GM18511 (cell line): ENCODE data around the gene FOXA2.
"Not testable (repeated sequence)": the region's sequence is repeated elsewhere in the genome, so short reads cannot be mapped to it uniquely, and the experiment has no call there.

ENCODE experiments used
- ATAC-seq: cut with Tn5 transposase; IDR thresholded peaks from one replicate; pipeline ENCODE4 v1.9.1; 2021; ENCODE audit warnings: mild to moderate bottlenecking, moderate library complexity; ENCODE audit not compliant: unreplicated experiment

The FOXA2 gene

DNA sequence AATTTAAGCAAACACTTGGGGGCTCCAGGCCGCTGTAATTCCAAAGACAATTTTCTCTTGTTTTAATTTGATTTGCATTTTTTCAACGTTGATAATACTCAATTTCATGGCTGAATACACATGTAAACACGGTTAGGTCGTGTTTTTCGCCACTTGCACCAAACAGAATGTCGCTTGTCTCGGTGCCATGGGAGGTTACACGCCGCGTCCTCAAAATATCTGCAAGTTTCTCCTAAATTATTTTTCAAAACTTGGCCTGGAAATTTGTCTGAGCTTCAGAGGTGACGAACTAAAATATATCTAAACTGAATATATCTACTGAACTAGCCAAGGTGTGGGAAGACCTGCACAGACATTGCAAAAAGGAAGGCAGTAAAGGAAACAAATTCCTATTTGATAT lies 15.0 kb downstream of the FOXA2 start:
- no peak for ATAC-seq

DNA sequence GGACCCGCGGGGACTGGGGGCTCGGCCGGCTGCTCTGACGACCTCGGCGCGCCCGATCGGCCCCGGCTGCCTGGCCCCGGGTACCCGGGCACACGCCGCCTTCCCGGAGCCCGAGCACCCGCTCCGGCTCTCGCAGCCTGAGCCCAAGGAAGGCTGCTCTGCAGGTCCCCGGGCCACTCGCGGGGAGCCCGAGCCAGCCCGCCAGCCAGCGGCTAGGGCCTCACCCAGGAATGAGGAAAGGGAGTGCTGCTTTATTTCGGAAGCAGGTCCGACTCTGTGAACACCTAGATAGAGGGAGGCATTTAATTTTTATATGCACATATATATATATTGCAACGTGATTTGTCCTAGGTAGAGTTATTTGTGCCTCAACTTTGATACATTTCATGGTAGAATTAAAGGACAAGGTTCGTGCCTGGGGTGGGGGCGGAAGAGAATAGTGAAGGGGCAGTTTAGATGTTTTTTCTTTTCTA lies 15.5 kb downstream of the FOXA2 start:
- no peak for ATAC-seq

DNA sequence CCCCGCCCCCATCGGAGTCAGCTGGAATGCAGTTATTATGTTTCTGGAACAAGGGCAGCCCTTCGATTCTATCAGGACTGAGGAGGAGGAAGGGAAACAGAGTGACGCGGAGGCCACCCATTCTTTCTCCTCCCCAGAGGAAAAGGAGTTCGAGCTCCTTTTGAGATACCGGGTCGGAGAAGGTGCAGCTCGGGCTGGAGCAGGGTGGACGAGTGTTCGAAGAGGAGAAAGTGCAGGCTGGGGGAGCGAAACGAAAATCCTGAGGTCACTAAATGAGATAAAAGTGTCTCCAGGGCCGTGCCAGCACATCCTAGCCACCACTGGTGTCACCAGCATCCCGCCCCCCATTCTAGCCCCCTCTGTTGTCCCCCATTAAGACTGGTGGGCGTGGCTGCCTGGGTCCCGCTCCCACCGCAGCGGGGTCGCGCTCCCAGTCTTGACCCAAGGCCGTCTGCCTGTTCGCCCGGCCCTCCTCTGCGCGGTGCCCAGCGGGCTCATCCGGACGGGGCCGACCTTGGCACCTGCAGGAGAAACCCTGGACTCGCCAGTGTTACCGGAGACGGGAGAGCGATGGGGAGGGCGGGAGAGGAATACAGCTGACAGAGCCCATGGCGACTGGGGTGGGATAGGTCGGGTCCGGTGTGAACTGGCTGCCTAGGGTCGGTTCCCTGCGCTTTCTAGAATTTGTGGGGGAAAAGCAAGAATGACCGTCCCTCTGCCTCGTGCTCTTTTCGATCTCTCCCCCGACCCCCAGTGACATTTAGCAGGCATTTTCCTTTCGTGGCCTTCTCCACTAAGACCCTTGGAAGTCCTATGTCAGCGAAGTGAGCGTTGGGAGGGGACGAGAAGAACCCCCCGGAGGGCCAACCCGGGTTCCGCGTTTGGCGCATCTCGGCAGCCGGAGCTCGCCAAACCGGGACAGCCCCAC lies 16.2 kb downstream of the FOXA2 start:
- no peak for ATAC-seq

DNA sequence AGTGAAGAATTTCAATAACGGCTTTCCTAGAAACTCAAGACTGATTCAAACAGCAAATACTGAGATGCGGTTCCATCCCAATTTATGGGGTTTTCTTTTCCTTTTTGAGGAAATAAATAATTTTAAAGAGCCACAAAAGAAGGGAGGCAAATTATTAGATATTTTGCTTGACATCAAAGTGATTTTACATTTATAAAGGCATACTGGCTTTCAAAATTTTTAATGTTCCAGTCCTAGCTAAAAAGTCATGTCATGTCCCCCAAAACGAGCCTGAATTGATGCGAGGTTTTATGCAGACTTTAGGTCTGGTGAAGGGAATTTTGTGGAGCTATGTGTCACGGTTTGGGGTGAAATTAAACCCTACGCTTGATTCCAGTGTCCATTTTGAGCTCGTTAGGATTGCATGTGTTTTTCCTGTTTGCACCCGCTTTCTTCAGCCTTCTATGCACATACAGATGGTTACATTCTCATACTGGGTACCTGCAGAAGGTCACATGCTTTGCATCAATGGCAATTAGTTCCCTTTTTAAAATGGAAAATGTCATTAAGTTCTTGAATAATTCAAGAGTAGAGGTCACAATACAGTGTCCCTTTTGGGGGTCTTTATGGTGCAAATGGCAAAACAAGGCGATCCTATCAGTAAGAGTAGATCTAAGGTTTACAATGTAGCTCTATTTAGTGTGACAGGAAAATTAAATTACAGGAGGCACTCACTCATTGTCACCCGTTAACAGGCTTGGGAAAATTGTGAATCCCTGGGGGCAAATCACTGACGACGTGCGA lies 17.3 kb downstream of the FOXA2 start:
- no peak for ATAC-seq

DNA sequence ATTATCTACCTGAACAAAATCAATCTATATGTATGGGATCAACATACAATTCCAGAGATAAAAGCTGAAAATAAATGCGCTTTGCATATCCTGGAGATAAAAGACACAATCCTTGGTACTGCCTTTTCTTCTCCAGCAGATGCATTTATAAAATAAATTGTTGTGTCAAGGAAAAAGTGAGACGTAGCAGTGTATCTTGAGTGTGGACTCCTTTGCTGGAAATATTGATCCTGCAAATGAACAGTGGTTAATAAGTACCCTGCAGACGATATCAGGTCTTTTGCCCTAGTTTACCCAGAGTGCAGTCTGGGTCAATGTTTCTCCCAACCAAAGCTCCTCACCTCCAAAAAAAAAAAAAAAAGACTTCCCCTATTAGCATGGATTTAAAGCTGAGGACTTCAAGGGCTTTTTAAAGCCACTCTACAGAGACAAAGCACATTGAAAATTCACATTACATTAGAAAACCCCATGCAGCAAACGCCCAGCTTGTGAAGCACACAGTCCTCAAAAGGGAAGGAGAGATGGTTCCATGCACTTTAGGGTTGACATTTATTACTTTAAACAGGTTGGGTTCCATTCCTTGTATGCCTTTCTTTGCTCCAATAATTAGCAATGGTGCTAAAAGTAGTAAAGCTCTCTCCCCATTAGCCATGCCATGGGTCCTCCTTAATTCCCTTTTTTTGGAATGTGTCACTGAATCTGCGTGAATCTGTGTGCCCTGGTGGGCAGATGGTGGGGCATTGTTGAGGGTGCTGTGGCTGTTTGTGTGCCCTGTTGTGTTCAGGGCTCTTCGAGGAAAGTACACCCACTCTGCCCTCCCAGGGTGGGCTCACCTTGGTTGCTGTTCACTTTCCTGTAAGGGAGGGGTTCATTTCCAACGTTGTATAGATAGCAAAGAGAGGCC lies 21.1 kb downstream of the FOXA2 start:
- ATAC-seq, result no peak

DNA sequence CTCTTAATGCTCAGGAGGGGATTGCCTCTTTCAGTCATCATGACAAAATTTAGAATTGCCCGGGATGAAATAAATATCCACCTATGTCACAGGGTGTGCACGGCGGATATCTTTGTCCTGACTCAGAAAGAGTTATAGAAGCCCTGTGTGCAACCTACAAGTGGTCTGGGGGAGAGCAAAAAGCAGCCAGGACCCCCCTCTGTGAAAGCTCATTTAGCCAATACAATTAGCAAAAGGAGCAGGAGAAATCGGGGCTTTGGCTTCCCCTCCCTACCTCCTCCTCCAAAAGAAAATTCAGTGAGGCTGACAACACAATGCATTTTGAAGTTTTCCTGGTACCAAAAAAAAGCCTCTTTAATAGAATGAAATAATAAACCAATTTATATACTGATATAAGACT lies 21.8 kb downstream of the FOXA2 start:
- ATAC-seq, result no peak

DNA sequence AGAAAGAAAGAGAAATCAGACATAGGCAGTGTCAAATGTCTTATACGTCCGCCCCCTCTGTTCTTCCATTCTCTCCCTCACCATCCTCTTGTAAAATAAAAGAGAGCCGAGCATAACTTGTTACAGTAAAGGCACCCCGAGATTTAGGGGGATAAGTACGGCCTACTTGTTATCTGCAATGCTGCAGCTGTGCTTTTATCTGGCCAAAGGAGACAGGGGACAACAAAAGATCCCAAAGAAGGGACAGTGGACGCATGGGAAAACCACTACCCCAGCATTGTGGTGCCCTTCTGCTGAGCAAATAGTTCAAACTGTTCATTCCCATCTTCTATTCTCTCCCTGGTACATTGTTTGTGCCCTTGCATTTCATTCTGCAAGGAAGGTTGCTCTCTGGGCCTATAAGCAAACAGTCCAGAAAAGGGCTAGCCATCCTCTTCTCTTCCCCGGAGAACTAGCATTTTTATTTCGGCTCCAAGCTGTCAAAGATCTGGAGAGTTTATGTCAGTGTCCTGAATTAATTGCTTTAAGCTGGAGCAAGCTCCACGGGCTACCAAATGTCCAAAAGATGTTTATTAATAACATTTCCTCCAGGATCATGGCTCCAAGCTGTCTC lies 22.3 kb downstream of the FOXA2 start:
- no peak for ATAC-seq

DNA sequence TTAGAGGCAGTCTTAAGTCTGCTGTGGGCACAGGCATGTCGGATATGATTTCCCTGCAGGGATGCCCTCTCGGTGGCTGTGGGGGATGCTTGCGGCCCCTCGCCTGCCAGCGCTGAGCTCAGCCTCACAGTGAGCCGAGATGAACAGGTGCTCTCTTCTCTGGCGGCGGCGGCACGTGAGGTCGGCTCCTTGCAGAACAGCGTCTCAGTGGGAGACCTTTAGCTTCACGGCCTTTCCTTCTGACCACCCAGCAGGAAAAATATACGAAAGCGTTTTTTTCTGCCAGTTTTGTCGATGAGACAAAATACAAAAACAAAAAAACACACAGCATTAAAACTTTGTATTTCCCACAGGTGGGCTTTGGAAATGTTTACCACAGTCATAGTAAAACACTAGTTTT lies 23.6 kb downstream of the FOXA2 start:
- no peak for ATAC-seq

DNA sequence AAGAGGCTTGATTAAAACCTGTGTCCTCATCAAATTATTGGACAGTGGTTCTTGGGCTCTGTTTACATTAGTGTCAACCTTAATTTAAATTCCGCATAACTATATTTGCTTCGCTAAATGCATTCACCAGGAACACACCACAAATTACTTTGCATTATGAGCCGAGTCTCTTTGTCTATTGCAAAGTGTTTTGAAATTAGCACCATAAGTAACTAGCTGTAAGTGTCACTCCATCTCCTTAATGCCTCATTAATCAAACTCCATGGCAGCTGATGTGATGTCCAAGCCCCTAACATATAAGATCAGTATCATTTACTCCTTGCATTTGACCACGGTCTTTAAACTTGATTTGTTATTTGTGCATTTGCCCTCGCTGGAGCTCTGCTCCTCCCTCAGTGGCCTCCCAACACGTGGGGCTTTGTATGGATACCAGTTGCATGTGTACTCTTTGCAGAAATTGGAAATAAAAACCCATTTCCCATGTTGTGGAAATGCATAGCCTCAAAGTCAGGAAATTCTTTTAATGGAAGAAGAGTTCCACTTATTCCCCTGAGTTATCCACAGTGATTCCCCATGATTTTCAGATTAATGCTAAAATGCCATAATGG lies 24.6 kb downstream of the FOXA2 start:
- no peak for ATAC-seq

DNA sequence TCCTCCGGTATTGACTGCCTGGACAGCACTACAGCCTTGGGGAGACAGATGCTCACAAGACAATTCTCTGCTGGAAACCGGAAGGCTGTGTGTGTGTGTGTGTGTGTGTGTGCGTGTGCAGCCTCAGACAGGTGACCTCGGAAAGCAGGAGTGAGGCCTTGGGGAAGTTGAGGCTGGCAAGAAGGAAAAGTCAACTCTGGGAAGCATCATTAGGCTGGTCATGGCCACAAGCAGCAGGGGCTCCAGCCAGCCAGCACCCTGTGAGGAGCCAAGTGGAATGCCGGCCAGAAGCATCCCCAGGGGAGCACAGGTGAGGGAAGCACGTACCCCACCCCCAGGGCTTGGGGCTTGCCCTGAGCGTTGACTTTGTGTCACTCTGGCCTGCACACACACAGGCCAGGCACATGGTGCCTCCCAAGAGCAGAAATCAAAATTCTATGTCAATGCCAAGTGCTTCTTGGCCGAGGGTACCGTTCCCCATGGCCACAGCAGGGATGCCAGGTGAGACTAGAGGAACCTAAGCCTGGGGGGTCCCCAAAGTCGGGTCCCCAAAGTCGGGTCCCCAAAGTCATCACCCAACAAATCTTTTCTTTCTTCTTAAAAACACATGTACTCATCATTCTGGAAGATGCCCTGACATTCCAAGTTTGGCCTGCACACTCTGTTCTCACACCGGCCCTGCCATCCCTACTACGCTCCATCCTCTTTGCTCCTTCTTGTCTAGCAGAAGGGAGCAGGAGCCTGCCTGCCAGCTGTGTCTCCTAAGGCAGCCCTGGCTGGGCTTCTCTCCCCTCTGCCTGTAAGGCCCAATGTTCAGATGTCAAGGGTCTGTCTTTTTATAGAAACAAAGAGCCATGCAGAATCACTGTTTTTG lies 26.7 kb downstream of the FOXA2 start:
- no peak for ATAC-seq

DNA sequence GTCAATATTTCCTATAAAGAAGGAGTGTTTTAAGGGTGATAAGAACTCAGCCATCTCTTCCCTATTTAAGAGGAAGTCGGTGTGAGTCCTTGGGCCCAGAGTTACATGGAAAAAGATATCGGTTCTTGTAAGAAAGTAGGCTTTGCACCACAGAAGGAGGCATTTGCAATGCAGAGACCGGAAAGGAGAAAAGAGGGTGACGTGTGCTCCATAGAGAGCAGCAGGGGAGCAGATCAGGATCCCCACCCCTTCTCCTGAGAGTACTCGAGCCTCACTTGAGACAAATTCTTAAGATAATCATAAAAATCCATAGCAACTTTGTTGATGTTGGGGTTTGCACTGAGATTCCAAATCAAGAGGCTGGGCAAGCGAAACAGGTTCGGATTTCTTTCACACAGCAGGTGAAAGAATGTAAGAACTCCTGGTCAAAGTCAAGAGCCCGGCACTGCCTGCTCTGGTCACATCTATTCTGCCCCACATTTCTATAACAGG lies 27.8 kb downstream of the FOXA2 start:
- ATAC-seq, result no peak

DNA sequence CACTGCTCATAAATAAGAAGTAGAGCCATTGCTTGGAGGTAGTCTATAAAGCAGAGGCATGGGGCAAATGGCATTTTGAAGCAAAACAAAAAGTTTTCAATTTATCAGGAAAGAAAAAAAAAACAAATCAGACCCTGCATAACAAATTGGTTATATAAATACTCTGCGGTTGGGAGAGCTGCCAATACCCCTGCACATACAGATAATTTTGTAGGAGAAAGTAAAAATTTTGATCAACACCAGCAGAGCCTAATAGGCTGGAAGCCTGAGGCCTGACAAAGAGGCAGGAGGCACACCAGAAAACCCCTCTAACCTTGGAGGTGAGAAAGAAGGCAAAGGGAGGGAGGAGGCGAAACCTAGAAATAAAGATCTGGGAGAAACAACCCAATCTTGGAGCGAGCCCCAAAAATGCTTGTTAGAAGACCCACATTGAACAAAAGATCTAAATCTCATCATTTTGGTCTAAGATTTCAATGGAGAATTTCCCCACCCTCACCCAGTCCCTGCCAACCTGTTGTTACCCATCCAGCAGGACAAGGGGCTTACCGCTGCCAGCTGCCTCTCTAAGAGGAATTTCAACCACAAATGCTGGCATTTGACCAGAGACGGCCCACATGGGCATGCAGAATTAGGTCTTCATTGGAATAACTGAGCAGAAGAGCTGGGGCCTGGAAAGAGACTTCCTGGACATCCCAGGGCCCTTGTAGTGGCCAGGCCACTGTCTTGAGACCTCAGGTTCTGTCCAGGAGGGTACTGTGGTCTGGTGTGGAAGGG lies 28.4 kb downstream of the FOXA2 start:
- ATAC-seq, result no peak

DNA sequence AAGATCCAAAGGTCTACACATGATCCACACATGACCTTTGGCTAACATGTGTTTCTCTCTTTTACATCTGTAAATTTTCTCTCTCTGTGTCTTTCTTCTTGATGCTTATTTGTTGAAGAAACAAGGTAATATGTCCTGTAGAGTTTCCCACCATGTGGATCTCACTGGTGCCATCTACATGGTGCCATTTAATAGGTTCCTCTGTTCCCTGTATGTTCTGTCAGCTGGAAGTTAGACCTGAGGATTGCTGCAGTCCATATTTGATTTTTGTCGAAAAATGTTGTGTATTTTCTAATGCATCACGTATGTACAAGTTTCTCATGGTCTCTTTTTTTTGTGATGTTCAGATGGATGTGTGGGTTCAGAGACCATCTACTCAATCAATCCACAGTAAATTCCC lies 30.0 kb downstream of the FOXA2 start:
- no peak for ATAC-seq

DNA sequence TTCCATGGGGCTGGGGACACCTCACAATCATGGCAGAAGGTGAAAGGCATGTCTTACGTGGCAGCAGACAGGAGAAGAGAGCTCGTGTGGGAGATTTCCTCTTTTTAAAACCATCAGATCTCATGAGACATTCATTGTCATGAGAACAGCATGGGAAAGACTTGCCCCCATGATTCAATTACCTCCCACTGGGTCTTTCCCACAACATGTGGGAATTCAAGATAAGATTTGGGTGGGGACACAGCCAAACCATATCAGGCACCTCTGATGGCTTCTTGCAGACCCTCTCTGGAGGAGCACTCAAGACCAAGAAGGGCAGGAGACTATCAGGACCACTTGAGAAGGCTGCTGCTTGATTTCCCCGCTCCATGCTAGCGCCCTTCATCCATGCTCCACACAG lies 33.9 kb downstream of the FOXA2 start:
- ATAC-seq, result not testable (repeated sequence)

DNA sequence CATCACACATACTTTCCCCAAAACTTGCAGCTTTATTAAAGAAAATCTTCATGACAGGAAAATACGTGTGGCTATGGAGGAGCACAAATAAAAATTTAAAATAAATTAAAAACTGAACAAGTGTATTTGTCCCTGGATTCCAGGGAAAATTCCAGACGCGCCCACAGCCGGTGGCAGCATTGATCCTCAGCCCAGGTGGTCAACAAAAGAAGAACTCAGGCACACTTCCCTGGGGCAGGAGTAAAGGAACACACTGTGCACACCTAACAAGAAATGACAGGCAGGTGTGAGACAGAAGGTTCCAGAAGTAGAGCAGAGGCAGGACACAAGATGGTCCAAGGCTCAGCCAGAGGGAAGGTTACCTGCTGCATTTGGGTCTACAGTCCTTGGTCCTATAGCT lies 36.3 kb downstream of the FOXA2 start:
- ATAC-seq, result no peak

DNA sequence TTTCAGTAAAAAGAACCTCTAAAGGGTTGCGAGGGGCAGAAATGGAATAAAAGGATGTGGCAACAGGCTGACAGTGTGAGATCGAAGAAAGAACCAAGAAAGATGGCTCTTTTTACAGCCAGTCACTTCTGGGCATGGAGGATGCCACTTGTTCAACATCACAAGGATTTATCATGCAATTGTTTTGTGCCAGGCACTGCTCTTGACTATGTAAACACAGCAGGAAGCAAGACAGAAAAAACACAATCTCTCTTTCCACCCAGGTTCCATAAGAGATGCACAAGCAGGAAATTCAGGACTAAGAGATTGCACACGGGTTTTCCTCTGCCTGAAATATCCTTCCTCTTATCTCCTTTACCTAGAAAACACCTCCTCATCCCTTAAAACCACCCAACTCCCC lies 38.0 kb downstream of the FOXA2 start:
- ATAC-seq, result no peak

DNA sequence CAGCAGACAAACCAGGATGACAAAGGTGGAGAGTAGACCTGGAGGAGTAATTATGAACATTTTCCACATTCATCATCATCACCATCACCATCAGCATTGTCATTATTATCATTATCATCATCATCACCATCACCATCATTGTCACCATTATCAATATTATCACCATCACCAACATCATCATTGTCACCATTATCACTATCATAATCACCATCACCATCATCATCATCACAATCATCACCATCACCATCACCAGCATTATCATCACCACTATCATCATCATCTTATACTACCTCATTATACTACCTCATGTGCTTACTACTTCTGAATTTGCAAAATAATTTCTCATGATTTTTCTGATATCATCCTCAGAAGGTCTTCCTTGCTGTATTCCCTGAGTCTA lies 39.3 kb downstream of the FOXA2 start:
- ATAC-seq, result no peak

DNA sequence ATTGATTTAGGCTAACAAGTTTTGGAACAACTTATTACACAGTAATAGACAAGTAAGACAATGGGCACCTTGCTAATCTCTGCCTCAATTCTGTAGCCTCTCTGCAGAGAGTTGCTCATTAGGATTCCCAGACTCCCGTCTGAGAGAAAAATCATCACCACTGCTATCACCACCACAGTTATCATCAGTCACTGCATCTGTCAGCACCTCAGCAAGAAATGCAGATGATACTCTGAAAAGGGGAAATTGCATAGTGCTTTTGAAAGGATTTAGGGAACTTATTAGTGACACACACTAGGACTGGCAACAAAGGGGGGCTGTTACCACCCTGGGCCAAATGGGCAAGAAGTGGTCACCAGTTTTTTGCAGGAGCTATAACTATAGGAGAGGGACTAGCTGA lies 39.9 kb downstream of the FOXA2 start:
- no peak for ATAC-seq
